Activated CD4-positive, alpha-beta T cell treated with anti-CD3 and anti-CD28 coated beads for 36 hours (primary cell): ENCODE results near the gene NDUFV1. TPM values are rescaled to one million over a fixed set of nuclear protein-coding genes. Genes with fewer than 3 reads are reported as not detected.
"Not testable (repeated sequence)": the region's sequence is repeated elsewhere in the genome, so short reads cannot be mapped to it uniquely, and the experiment has no call there.

ENCODE experiments used
- ATAC-seq: fragments of 200-7000 bp; cut with Tn5 transposase; one replicate; pipeline ENCODE4 v1.10.0; 2021; ENCODE audit warnings: mild to moderate bottlenecking, moderate library complexity
- CTCF ChIA-PET: fragments of 350-600 bp; sonication (Branson Sonifier 250); formaldehyde crosslinking; loops from one replicate; lab custom pipeline; 2021; ENCODE audit warnings: antibody characterized with exemption; lab: Charles Lee
- POLR2A ChIA-PET: fragments of 350-600 bp; sonication (Branson Sonifier 250); formaldehyde crosslinking; loops from one replicate; lab custom pipeline; 2021; ENCODE audit warnings: antibody characterized with exemption, inconsistent platforms; lab: Charles Lee
- DNase-seq: peaks from one replicate; pipeline ENCODE4 v3.0.0-alpha.2; 2020
- H3K27ac Mint-ChIP-seq: one replicate; pipeline ENCODE4 v1.8.0; 2021; ENCODE audit warnings: mixed read lengths
- H3K27me3 Mint-ChIP-seq: one replicate; pipeline ENCODE4 v1.8.0; 2021; ENCODE audit warnings: mixed read lengths
- H3K36me3 Mint-ChIP-seq: one replicate; pipeline ENCODE4 v1.8.0; 2021; ENCODE audit warnings: low read depth, mixed read lengths
- H3K4me1 Mint-ChIP-seq: one replicate; pipeline ENCODE4 v1.8.0; 2021; ENCODE audit warnings: mixed read lengths
- H3K4me3 Mint-ChIP-seq: one replicate; pipeline ENCODE4 v1.8.0; 2021; ENCODE audit warnings: mild to moderate bottlenecking, moderate library complexity, mixed read lengths
- H3K9me3 Mint-ChIP-seq: one replicate; pipeline ENCODE4 v1.8.0; 2021; ENCODE audit warnings: low read depth, mixed read lengths
- intact Hi-C, 2 experiments: fragments of 100-400 bp; cut with DNase I in 1 of 2; cut with micrococcal nuclease in 1 of 2; formaldehyde crosslinking; loops; one replicate each; pipeline versions ENCODE4 v1.14.2 to v1.15.1; 2022 to 2024; cut with DNase I, micrococcal nuclease
- total RNA-seq, 2 experiments: library from RNA; stranded (reverse); gene quantifications; one replicate each; pipeline ENCODE4 v1.2.3, GENCODE V29; 2021

The NDUFV1 gene
- total RNA-seq, 2 experiments from 2014 or later: 253 to 287 TPM

GRCh38 chr11:67618901-67619659, 12.3 kb downstream of the NDUFV1 start:
- H3K9me3 Mint-ChIP-seq, H3K4me3 Mint-ChIP-seq, H3K27me3 Mint-ChIP-seq, ATAC-seq, H3K27ac Mint-ChIP-seq, POLR2A ChIA-PET, intact Hi-C loops, H3K36me3 Mint-ChIP-seq, DNase-seq: not testable (repeated sequence)
- CTCF ChIA-PET: interaction anchor here (1.0 to 5.4 kb wide), 3 partner anchors 10 to 300 kb away, joined by 3 to 67 read pairs (median 13); partner anchors contain the start of gene NUDT8
- H3K4me1 Mint-ChIP-seq: peaks cover 13% of the 10 kb centered on the region

- H3K27ac Mint-ChIP-seq, ATAC-seq, H3K9me3 Mint-ChIP-seq, H3K36me3 Mint-ChIP-seq, DNase-seq, POLR2A ChIA-PET, intact Hi-C loops, H3K4me3 Mint-ChIP-seq, H3K27me3 Mint-ChIP-seq, H3K4me1 Mint-ChIP-seq: not testable (repeated sequence)
- CTCF ChIA-PET: interaction anchor here (2.1 kb wide), 1 partner anchor 9 kb away, joined by 13 read pairs; the partner anchor contains the start of gene NUDT8
These were observed 13.2 kb downstream of the NDUFV1 start for GRCh38 chr11:67619683-67620618.

GRCh38 chr11:67620621-67621020, 13.9 kb downstream of the NDUFV1 start:
- H3K27ac Mint-ChIP-seq, ATAC-seq, H3K36me3 Mint-ChIP-seq, H3K27me3 Mint-ChIP-seq, H3K4me1 Mint-ChIP-seq, H3K9me3 Mint-ChIP-seq, POLR2A ChIA-PET, intact Hi-C loops, H3K4me3 Mint-ChIP-seq: not testable (repeated sequence)
- CTCF ChIA-PET: interaction anchor here (2.1 kb wide), 1 partner anchor 8 kb away, joined by 13 read pairs; the partner anchor contains the start of gene NUDT8
- DNase-seq: peak; percentile 7

- CTCF ChIA-PET, intact Hi-C loops, H3K9me3 Mint-ChIP-seq, H3K27ac Mint-ChIP-seq, H3K36me3 Mint-ChIP-seq, H3K4me3 Mint-ChIP-seq, H3K27me3 Mint-ChIP-seq, ATAC-seq, DNase-seq, POLR2A ChIA-PET, H3K4me1 Mint-ChIP-seq: not testable (repeated sequence)
These were observed 15.2 kb downstream of the NDUFV1 start for GRCh38 chr11:67621928-67622327.

GRCh38 chr11:67622905-67623304, 16.2 kb downstream of the NDUFV1 start:
- intact Hi-C loops, H3K27ac Mint-ChIP-seq, H3K9me3 Mint-ChIP-seq, CTCF ChIA-PET, ATAC-seq, H3K4me1 Mint-ChIP-seq, H3K4me3 Mint-ChIP-seq, POLR2A ChIA-PET, H3K36me3 Mint-ChIP-seq, H3K27me3 Mint-ChIP-seq, DNase-seq: not testable (repeated sequence)

- H3K36me3 Mint-ChIP-seq, H3K27ac Mint-ChIP-seq, DNase-seq, H3K4me3 Mint-ChIP-seq, CTCF ChIA-PET, intact Hi-C loops, H3K4me1 Mint-ChIP-seq, ATAC-seq, H3K27me3 Mint-ChIP-seq, POLR2A ChIA-PET, H3K9me3 Mint-ChIP-seq: not testable (repeated sequence)
These were observed 17.1 kb downstream of the NDUFV1 start for GRCh38 chr11:67623795-67624194.

GRCh38 chr11:67626131-67626833, 19.5 kb downstream of the NDUFV1 start:
- POLR2A ChIA-PET, intact Hi-C loops, H3K4me1 Mint-ChIP-seq: not testable (repeated sequence)

GRCh38 chr11:67626970-67627369, 20.2 kb downstream of the NDUFV1 start:
- Mint-ChIP-seq H3K27ac (no peak overlapping the region), H3K36me3 (no peaks in the 10 kb centered on the region), H3K27me3 (no peaks in the 10 kb centered on the region), H3K4me3 (no peak overlapping the region), H3K4me1 (peaks cover 7% of the 10 kb centered on the region), H3K9me3 (no peaks in the 10 kb centered on the region)
- ChIA-PET CTCF (interaction anchor here (1.0 to 6.1 kb wide), 3 partner anchors 11 to 30 kb away, joined by 3 to 67 read pairs (median 5); no protein-coding TSS in a partner anchor), POLR2A (no interaction called here)
- ATAC-seq: no peak
- DNase-seq: no peak
- intact Hi-C loops: no loop called here

More at GRCh38 chr11:67626131-67626833, 19.5 kb downstream of the NDUFV1 start:
- DNase-seq, H3K9me3 Mint-ChIP-seq, H3K36me3 Mint-ChIP-seq, H3K4me3 Mint-ChIP-seq, H3K27me3 Mint-ChIP-seq, ATAC-seq, H3K27ac Mint-ChIP-seq: not testable (repeated sequence)
- CTCF ChIA-PET: interaction anchor here (1.4 to 6.1 kb wide), 2 partner anchors 10 to 31 kb away, joined by 3 to 67 read pairs; no protein-coding TSS in a partner anchor

GRCh38 chr11:67627441-67627811, 20.7 kb downstream of the NDUFV1 start:
- no peaks in the 10 kb centered on the region for H3K36me3 Mint-ChIP-seq
- POLR2A ChIA-PET: no interaction called here
- no peak for DNase-seq
- no peak overlapping the region for H3K4me3 Mint-ChIP-seq
- no peaks in the 10 kb centered on the region for H3K27me3 Mint-ChIP-seq
- peaks cover 7% of the 10 kb centered on the region for H3K4me1 Mint-ChIP-seq
- CTCF ChIA-PET: interaction anchor here (1.0 to 6.1 kb wide), 3 partner anchors 11 to 30 kb away, joined by 3 to 67 read pairs (median 5); no protein-coding TSS in a partner anchor
- no peaks in the 10 kb centered on the region for H3K9me3 Mint-ChIP-seq
- no peak overlapping the region for H3K27ac Mint-ChIP-seq
- intact Hi-C loops: no loop called here
- no peak for ATAC-seq

- Mint-ChIP-seq H3K4me1 (peaks cover 7% of the 10 kb centered on the region), H3K27me3 (no peaks in the 10 kb centered on the region), H3K27ac (peak overlapping the region; percentile 47), H3K9me3 (no peaks in the 10 kb centered on the region), H3K36me3 (no peaks in the 10 kb centered on the region), H3K4me3 (no peak overlapping the region)
- ChIA-PET CTCF (interaction anchor here (0.7 to 6.1 kb wide), 6 partner anchors 8 to 41 kb away, joined by 4 to 67 read pairs (median 9); no protein-coding TSS in a partner anchor), POLR2A (interaction anchor here (1.1 kb wide), 1 partner anchor 14 kb away, joined by 3 read pairs; no protein-coding TSS in a partner anchor)
- ATAC-seq (no peak), DNase-seq (no peak)
- intact Hi-C loops: loop anchor here in 1 of 2 experiments (2.0 kb wide), 1 partner anchor 13 kb away; no protein-coding TSS in a partner anchor
These were observed 21.3 kb downstream of the NDUFV1 start for GRCh38 chr11:67627812-67628624.
